ENCODE data around the gene PNPLA5.
A peak's percentile ranks its signal among the peaks of the same experiment; 100 is the strongest.

The PNPLA5 gene

GRCh38 chr22:43900206-43900605 is 8.4 kb upstream of the PNPLA5 start:
- DNase-seq = no peak

- DNase-seq = no peak
Measured at GRCh38 chr22:43897751-43898261, 6.0 kb upstream of the PNPLA5 start.

GRCh38 chr22:43895986-43896645 is 4.3 kb upstream of the PNPLA5 start:
- DNase-seq = no peak

- no peak for DNase-seq
Measured at GRCh38 chr22:43894122-43894521, 2.3 kb upstream of the PNPLA5 start.

GRCh38 chr22:43893266-43893665 is 1.5 kb upstream of the PNPLA5 start:
- no peak for DNase-seq

- no peak for DNase-seq
Measured at GRCh38 chr22:43892183-43892894, 526 bp upstream of the PNPLA5 start.

- DNase-seq = no peak
Measured at GRCh38 chr22:43890901-43891331, 897 bp downstream of the PNPLA5 start.

- DNase-seq = no peak
Measured at GRCh38 chr22:43889860-43890253, 2.0 kb downstream of the PNPLA5 start.

- DNase-seq = no peak
Measured at GRCh38 chr22:43889201-43889859, 2.5 kb downstream of the PNPLA5 start.

GRCh38 chr22:43888740-43889139 is 3.1 kb downstream of the PNPLA5 start:
- no peak for DNase-seq

- DNase-seq = no peak
Measured at GRCh38 chr22:43887391-43887790, 4.4 kb downstream of the PNPLA5 start.

- DNase-seq = no peak
Measured at GRCh38 chr22:43886231-43886630, 5.6 kb downstream of the PNPLA5 start.

- no peak for DNase-seq
Measured at GRCh38 chr22:43885786-43886185, 6.0 kb downstream of the PNPLA5 start.

GRCh38 chr22:43885319-43885671 is 6.5 kb downstream of the PNPLA5 start:
- DNase-seq = no peak

- peak in 1 of 2 experiments; percentile 56 for DNase-seq
Measured at GRCh38 chr22:43884600-43885318, 7.1 kb downstream of the PNPLA5 start.

- DNase-seq = no peak
Measured at GRCh38 chr22:43883719-43884415, 7.9 kb downstream of the PNPLA5 start.

GRCh38 chr22:43883012-43883661 is 8.7 kb downstream of the PNPLA5 start:
- peak; percentile 24 to 25 for DNase-seq

- no peak for DNase-seq
Measured at GRCh38 chr22:43882122-43882767, 9.6 kb downstream of the PNPLA5 start.

- DNase-seq = no peak
Measured at GRCh38 chr22:43881091-43882061, 10.4 kb downstream of the PNPLA5 start.

GRCh38 chr22:43880541-43880991 is 11.2 kb downstream of the PNPLA5 start:
- DNase-seq = no peak
